ENCODE data around the gene GAS5. TPM values are rescaled to one million over a fixed set of nuclear protein-coding genes. Genes with fewer than 3 reads are reported as not detected.

Gene GAS5
- total and polyA plus RNA-seq, 9 of the 15 experiments (the other 6 are each of a cell fraction or from before 2014, with no cell fraction given) = 565 to 1,860 (median 1,006) TPM

- TF ChIP-seq ZNF124 (CRISPR knock-in tag; IDR thresholded peaks at IDR 0.05) (no peak), DNMT1 (IDR thresholded peaks at IDR 0.05) (no peak), ZNF511 (CRISPR knock-in tag; IDR thresholded peaks at IDR 0.05) (no peak), RUNX1 (IDR thresholded peaks at IDR 0.05; ENCODE audit: low read depth) (no peak), RREB1 (CRISPR knock-in tag; IDR thresholded peaks at IDR 0.05) (no peak), TAF7 (tag; IDR thresholded peaks at IDR 0.05) (no peak), ZNF3 (CRISPR knock-in tag; IDR thresholded peaks at IDR 0.05) (no peak), HDAC1 (IDR thresholded peaks at IDR 0.05) (no peak), HNRNPL (IDR thresholded peaks at IDR 0.05; ENCODE audit: low read depth, low read length) (no peak), ZNF76 (CRISPR knock-in tag; IDR thresholded peaks at IDR 0.05; ENCODE audit: borderline replicate concordance) (no peak), ZNF445 (CRISPR knock-in tag; IDR thresholded peaks at IDR 0.05; ENCODE audit: low read depth) (no peak), MLLT1 (IDR thresholded peaks at IDR 0.05) (peak in 1 of 2 experiments; percentile 0; a peak in 1 of 4 replicates), MECOM (CRISPR knock-in tag; IDR thresholded peaks at IDR 0.05) (no peak), POLR3A (IDR thresholded peaks at IDR 0.05; ENCODE audit: borderline replicate concordance, extremely low read depth, insufficient read depth, insufficient read length) (no peak), ZNF274 (IDR thresholded peaks at IDR 0.05; ENCODE audit: borderline replicate concordance, low read depth, low read length) (no peak), ELF2 (CRISPR knock-in tag; IDR thresholded peaks at IDR 0.05) (peak; percentile 62; the same call in 1 of the 2 replicates)
Measured at GRCh38 chr1:173869021-173869359, 1.2 kb upstream of the GAS5 start (continued).
